GM19324 (cell line): Measurements from ENCODE around the gene PODXL2.
"Not testable (repeated sequence)": the region's sequence is repeated elsewhere in the genome, so short reads cannot be mapped to it uniquely, and the experiment has no call there.

Source experiments
- ATAC-seq: cut with Tn5 transposase; IDR thresholded peaks from one replicate; pipeline ENCODE4 v1.9.1; 2021; ENCODE audit warnings: mild to moderate bottlenecking, moderate library complexity; ENCODE audit not compliant: unreplicated experiment, low FRiP score

The PODXL2 gene

DNA sequence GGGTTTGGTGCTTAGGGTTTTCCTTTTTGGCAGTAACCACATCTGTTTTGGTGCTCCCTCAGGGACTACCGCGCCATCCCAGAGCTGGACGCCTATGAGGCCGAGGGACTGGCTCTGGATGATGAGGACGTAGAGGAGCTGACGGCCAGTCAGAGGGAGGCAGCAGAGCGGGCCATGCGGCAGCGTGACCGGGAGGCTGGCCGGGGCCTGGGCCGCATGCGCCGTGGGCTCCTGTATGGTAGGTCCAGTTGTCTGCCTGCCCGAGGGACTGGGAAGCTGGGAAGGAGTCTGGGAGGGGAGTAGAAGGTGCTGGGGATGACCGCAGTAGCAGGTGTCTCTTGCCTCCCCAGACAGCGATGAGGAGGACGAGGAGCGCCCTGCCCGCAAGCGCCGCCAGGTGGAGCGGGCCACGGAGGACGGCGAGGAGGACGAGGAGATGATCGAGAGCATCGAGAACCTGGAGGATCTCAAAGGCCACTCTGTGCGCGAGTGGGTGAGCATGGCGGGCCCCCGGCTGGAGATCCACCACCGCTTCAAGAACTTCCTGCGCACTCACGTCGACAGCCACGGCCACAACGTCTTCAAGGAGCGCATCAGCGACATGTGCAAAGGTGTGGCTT is 24.3 kb upstream of the PODXL2 start:
- ATAC-seq = no peak

DNA sequence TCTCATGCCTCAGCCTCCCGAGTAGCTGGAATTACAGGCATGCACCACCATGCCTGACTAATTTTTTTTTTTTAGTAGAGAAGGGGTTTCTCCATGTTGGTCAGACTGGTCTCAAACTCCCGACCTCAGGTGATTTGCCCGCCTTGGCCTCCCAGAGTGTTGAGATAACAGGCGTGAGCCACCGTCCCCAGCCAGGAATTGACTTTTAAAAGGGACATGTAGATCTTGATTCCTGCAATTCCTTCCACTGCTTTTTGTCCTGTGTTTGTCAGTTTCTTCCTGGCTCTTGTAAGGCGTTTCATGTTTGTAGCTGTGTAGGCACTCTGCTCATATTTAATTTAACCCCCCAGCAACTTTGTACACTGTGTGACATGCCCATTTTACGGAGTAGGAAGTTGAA is 23.4 kb upstream of the PODXL2 start:
- not testable (repeated sequence) for ATAC-seq

DNA sequence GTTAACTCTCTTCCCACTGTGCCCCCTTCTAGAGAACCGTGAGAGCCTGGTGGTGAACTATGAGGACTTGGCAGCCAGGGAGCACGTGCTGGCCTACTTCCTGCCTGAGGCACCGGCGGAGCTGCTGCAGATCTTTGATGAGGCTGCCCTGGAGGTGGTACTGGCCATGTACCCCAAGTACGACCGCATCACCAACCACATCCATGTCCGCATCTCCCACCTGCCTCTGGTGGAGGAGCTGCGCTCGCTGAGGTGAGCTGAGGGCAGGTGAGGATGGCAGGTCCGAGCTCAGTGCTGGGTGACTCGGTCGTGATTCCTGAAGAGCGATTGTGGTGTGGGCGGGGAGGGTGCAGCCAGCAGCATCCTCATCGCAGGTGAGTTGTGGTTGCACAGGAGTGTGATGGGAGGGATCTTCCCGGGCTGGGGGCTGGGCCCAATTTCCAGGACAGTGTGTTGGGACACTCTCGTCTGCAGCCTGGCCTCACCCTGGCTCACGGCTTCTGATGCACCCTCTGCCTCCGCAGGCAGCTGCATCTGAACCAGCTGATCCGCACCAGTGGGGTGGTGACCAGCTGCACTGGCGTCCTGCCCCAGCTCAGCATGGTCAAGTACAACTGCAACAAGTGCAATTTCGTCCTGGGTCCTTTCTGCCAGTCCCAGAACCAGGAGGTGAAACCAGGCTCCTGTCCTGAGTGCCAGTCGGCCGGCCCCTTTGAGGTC is 22.7 kb upstream of the PODXL2 start:
- no peak for ATAC-seq

DNA sequence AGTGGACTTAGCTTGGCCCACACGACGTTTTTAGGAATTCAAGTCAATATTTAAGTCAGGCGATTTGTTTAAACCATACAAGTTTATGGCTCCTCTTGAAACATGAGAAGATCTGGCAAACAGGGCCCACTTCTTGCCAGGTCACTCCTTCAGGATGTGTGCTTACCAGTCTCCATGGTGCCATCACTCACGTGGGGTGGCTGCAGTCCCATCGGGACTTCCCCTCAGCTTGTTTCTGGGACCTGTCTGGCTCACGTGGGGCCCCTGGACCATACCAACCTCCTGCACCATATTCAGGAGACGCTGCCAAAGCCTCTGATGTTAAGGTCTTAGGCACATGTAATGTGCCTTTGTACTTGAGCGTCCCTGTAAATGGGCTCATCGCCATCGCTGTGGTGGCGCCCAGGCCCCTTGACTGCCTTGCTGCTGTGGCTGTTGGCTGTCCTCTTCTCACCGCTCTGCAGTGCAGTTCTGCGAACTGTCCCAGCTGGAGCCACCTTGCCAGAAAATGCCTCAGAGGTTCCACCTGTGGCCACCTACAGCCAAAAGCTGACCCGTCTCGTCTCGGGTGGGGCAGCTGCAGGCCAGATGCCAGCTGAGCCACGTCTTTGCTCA is 21.9 kb upstream of the PODXL2 start:
- no peak for ATAC-seq

- no peak for ATAC-seq
Observed at GRCh38 chr3:127607675-127608361, 21.2 kb upstream of the PODXL2 start.

DNA sequence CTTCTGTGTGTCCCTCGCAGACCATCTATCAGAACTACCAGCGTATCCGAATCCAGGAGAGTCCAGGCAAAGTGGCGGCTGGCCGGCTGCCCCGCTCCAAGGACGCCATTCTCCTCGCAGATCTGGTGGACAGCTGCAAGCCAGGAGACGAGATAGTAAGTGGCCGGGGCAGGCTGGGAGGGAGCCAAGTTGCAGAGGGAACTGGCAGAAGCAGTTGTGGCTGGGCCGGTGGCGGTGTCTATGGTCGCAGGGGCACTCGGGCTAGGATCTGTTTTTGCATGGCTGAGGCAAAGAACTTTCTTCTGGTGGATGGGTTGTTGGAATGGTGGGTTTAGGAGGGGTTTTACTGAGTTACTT is 20.6 kb upstream of the PODXL2 start:
- ATAC-seq = no peak

- ATAC-seq = no peak
Observed at GRCh38 chr3:127610105-127610504, 18.9 kb upstream of the PODXL2 start.

DNA sequence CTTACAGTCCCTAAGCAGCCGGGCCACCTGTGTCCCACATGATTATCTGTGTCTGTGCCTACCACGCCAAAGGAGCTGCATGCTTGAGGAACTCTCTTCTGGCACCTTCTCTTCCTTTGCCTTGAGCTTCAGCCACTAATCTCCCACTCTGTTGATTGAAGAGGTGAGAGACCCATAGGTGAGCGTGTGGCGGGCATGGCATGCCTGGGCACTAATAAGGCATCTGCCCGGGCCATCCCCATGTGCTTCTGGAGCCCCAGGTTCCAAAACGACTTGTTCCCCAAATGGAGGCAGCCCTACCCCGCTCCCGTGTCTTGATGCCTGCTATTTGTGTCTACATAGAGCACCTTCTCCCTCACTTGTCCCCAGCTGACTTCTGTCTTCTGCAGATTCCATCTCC is 17.7 kb upstream of the PODXL2 start:
- no peak for ATAC-seq

GRCh38 chr3:127612966-127613365 is 16.0 kb upstream of the PODXL2 start:
- ATAC-seq = no peak

GRCh38 chr3:127613406-127613805 is 15.6 kb upstream of the PODXL2 start:
- no peak for ATAC-seq

- ATAC-seq = no peak
Observed at GRCh38 chr3:127614928-127615589, 13.9 kb upstream of the PODXL2 start.

- no peak for ATAC-seq
Observed at GRCh38 chr3:127615631-127616305, 13.2 kb upstream of the PODXL2 start.

DNA sequence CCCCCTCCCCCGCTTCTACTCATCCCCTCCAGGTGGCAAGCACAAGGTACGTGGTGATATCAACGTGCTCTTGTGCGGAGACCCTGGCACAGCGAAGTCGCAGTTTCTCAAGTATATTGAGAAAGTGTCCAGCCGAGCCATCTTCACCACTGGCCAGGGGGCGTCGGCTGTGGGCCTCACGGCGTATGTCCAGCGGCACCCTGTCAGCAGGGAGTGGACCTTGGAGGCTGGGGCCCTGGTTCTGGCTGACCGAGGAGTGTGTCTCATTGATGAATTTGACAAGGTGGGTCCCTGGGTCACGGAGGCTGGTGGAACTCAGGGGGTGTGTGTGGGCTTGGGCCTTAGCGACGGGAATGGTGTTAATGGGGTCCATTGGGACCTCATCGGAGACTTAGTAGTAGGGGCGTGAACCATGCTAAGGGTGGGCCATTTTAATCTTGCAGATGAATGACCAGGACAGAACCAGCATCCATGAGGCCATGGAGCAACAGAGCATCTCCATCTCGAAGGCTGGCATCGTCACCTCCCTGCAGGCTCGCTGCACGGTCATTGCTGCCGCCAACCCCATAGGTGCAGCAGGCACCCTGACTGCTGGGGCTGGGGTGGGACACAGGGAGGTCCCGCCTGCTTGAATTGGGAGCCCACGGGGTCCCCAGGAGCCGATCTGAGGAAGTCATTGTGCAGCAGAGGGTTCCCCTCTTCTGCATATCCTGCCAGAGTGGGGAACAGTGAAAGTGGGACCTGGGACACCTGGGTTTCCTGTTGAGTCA is 12.0 kb upstream of the PODXL2 start:
- no peak for ATAC-seq

- no peak for ATAC-seq
Observed at GRCh38 chr3:127618891-127619290, 10.1 kb upstream of the PODXL2 start.

DNA sequence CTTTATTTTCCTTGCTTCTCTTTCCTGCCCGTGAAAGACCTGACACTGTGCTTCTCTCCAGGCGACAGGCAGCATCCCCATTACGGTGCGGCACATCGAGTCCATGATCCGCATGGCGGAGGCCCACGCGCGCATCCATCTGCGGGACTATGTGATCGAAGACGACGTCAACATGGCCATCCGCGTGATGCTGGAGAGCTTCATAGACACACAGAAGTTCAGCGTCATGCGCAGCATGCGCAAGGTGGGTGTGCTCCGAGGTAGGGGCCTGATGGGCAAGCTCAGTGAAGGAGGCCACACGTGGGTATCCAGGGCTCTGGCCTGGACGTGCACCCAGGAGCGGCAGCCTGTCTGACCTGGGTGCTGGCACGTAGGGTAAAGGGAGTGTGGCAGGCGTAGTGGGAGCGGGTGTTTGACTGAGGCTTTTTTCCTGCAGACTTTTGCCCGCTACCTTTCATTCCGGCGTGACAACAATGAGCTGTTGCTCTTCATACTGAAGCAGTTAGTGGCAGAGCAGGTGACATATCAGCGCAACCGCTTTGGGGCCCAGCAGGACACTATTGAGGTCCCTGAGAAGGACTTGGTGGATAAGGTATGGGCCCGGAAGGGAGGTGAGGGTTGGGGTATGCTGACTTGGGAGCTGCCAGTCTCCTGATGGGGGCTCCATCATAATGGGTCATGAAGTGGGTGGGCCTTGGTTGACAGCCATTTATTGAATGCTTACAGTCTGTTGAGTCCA is 8.2 kb upstream of the PODXL2 start:
- ATAC-seq = no peak

DNA sequence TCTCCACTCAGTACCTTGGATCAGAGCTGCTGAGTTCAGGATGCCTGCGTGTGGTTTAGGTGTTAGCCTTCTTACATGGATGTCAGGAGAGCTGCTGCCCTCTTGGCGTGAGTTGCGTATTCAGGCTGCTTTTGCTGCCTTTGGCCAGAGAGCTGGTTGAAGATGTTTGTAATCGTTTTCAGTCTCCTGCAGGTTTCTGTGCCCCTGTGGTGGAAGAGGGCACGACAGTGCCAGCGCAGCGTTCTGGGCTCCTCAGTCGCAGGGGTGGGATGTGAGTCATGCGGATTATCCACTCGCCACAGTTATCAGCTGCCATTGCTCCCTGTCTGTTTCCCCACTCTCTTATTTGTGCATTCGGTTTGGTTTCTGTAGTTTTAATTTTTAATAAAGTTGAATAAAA is 7.0 kb upstream of the PODXL2 start:
- ATAC-seq = no peak

- no peak for ATAC-seq
Observed at GRCh38 chr3:127622772-127623576, 6.0 kb upstream of the PODXL2 start.

GRCh38 chr3:127624063-127624462 is 4.9 kb upstream of the PODXL2 start:
- no peak for ATAC-seq
